Stimulated activated CD4-positive, alpha-beta T cell treated with anti-CD3 and anti-CD28 coated beads, Interleukin-2, amount 100 ng/mL, for 48 hours (primary cell): Measurements from ENCODE around the gene DGKI.
"Not testable (repeated sequence)": the region's sequence is repeated elsewhere in the genome, so short reads cannot be mapped to it uniquely, and the experiment has no call there.

ENCODE experiments used
- DNase-seq, 2 donors: peaks; one replicate each; pipeline ENCODE4 v3.0.0-alpha.2; 2020

Gene DGKI

DNA sequence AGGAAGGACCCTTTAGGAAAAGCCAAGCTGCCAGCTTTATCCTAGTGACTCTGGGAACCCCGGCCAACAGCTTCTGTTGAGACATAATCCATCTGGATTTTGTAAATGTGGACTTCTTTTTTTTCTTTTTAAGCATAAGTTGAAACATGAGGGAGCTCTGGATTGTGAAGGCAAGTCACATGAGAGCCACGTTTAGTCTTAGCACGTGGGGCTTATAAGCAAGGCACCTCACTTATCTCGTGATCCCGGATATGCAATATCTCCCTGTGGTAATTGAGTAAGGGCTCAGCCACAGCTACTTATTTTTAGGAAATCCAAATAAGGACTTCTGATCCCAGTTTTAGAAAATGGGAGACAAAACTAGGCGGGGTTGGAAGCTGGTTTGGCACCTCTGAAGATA lies 392.0 kb downstream of the DGKI start:
- DNase-seq: no peak

- no peak for DNase-seq
Observed at GRCh38 chr7:137454246-137454724, 392.5 kb downstream of the DGKI start.

DNA sequence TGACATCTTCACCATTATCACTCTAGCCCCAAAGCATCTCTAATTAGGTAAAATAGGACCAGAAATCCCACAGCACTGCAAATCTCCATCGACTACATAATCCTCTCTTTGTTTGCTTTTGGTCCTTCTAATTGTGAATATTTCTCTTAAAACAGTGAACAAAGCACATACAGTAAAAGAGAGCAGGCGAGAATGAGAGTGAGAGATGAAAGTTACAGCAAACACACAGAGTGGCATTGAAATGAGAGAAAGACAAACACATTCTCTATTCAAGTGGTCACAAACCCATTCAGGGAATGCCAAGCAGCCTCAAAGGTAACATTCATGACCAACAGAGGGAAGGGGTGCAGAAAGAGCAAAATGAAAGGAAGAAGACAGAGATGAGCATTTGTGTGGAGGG lies 393.4 kb downstream of the DGKI start:
- DNase-seq: no peak

DNA sequence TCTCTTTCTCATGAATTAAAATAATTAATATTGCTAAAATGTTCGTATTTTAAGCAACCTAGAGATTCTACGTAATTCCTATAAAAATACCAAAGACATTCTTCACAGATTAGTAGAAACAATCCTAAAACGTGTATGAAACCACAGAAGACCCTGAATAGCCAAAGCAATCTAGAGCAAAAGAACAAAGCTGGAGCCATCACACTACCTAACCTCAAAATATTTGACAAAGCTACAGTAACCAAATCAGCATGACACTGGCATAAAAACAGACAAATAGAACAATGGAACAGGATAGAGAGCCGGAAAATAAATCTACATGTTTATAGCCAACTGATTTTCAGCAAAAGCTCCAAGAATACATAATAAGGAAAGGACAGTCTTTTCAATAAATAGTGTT lies 397.8 kb downstream of the DGKI start:
- no peak for DNase-seq

DNA sequence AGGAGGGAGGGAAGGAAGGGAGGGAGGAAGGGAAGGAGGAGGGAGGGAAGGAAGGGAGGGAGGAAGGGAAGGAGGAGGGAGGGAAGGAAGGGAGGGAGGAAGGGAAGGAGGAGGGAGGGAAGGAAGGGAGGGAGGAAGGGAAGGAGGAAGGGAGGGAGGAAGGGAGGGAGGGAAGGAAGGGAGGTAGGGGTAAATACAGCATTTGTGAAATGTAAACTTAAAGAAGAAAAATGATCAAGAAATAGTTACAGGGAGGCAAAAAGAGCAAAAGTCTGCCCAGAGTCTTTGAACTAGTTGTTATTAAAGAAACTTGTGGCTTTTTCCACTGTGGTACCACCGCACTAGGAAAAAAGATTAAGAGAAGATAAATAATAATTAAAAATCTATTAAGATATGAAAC lies 398.2 kb downstream of the DGKI start:
- DNase-seq: not testable (repeated sequence)

GRCh38 chr7:137446025-137446424 lies 400.7 kb downstream of the DGKI start:
- DNase-seq: no peak

DNA sequence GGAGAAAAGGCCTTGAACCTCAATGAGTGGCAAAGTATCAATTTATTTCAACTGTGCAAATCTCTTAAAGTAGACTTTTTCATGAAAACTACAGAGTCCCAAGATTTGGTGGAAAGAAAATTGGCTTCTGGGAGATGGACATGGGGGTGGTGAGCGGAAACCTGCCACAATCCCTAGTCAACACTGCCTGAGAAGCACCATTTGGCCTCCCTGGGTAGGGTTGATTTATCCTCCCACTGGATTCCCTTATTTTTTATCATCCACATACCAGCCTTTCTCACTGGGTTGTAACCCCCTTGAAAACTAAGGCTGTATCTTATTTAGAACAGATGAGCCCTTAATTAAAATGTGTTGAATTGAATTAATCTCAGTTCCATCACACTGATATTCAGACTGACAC lies 401.5 kb downstream of the DGKI start:
- no peak for DNase-seq

DNA sequence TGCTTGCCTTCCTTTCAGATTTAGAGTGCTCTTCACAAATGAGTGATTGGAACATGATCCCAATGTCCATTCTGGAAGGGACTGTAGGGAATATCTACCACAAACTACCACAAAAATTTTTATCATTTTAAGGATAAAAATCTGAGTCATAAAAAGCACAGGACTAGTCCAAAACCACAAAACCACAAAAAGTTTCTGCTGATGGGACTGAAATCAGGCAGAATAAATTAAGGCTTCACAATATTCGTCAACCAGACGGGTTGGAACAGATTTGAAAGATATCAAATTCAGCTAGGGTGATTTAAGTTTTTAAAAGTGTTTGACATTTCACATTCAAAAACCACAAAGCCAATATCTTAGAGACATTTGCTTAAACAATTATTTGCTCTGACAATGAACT lies 403.2 kb downstream of the DGKI start:
- DNase-seq: no peak

GRCh38 chr7:137441451-137441850 lies 405.3 kb downstream of the DGKI start:
- DNase-seq: no peak

DNA sequence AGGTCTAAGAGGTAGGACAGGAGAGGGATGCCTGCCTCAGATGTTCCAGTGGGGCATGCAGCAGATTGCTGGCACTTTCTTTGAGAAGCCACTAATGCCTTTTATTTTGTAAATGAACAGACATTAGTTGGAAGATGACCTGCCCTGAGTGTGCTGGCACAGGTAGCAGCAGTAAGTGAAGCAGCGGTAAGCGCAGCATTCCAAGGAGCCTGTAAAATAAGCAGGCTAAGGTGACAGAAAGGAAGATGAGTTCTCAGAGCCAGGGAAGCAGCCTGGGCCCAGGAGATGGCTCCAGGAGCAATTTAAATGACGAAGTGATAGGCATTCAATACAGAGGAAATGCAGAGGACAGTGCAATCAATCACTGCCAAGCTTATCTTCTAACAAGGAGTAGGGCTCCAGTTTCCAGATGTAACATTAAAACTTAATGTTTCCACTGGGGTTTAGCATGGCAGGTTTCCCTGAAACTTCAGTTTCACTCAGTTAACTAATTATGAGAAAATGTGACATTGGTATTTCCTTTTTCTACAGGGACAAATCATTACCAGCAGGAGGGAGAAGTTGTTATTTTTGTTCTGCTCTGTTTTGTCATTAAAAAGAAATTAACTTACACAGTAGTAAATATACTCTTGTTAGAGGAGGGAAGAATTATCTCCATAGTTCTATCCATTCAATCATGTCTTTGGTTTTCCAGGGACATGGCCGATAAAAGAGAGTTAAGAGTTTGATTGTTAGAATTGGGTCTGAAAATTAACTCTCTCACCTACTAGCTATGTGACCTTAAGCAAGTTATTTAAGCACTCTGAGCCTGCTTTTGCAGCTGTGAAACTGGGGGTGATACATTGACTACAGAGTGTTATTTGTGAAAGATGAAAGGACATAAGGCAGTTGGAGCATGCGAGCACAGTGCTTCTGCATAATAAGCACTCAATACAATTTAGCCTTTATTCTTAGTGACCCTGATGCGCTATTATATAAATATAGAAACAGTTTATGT lies 406.6 kb downstream of the DGKI start:
- DNase-seq: no peak

DNA sequence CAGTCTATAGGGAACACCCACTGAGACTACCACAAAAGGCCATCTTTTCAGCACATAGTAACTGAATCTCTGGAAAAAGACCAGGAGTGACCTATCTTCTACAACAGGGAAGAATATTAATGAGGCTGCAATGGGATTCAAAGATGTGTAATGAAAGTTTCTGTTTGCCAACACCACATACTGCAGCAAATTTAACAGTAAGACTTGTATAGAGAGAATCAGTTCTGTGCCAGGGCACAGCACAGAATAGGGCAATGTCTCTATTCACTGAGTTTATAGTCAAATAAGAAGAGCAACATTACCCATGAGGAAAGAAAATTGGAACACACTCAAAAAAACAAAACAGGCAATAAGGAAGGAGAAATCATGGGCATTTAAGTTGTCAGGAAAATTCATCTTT lies 411.8 kb downstream of the DGKI start:
- DNase-seq: no peak

DNA sequence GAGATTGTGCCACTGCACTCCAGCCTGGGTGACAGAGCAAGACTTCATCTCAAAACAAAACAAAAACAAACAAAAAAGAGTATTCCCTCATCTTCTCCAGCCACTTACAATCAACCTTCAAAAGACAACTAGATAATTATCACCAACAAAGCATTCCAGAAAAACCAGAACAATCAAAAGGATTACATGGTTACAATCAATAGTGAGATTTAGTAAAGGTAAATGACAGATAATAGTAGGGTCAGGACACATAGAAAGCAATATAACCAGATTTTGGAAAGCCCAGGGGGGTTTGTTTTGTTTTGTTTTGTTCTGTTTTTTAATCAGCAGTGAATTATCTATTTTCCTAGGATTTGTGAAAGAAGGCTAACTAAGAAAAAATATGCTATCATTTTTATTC lies 412.2 kb downstream of the DGKI start:
- no peak for DNase-seq

- no peak for DNase-seq
Observed at GRCh38 chr7:137423321-137423720, 423.5 kb downstream of the DGKI start.

DNA sequence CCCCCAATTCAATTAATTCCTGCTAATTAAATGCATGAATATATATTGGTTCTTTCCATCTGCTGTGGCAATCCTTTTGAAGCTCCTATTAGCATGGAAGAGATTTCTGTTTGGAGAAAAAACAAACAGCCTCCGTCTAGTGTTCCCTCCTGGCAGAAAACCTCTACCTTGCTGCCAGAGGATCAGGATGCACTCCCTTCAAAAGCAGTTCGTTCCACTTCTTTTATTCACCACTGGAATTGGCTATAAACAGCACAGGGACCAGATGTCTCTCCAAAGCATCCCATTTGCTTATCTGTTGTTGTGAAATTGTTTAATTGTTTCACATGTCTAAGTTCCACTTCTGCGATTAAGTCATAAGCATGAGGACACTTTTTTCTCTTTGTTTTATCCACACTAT lies 425.4 kb downstream of the DGKI start:
- DNase-seq: no peak

DNA sequence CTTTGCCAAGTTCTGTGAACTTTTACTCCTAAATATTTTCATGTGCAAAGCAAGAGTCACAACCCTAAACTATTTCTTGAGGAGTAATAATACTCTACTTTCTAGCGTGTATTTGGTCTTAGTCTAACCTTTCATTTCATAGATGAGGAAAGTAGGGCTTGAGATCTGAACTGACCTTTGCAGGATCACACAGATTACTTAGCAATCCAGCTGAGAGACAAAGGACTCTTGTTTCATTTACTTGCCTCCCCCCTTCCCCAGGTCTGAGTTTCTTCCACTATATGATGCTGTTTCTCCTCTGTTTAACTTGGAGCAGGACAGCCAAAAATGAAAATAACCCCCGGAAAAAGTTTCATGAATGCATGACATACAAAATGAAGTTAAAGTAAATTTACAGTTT lies 427.9 kb downstream of the DGKI start:
- no peak for DNase-seq

DNA sequence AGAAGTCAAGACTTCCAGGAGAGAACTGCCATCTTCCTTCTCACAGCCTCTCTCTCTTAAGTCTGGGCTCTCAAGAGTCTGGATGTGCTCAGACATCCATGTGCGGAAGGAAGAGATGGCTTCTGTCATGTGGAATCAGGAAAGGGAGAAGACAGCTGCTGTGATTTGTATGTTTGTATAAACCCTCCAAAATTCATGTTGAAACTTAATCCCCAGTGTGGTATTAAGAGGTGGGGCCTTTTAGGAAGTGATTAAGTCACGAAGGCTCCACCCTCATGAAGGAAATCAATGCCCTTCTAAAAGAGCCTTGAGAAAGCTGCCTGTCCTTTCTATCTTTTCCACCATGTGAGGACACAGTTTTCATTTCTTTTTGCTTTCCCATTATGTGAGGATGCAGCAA lies 429.3 kb downstream of the DGKI start:
- DNase-seq: no peak

DNA sequence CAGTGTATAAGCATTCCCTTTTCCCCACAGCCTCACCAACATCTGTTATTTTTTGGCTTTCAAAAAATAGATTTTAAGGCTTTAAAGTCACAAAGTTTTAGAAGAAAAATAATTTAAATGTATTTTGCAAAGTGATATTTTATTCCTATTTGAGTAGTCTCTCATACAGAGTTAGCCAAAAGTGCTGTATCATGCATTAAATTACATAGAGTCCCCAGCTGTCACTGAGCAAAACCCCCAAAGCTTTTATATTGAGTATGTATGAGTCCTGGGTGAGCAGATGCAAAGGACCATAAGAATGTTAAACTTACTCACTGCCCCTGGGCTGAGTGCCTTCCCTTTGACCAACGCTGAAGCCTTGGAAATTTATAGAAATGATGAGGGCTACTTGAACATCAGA lies 432.9 kb downstream of the DGKI start:
- no peak for DNase-seq

DNA sequence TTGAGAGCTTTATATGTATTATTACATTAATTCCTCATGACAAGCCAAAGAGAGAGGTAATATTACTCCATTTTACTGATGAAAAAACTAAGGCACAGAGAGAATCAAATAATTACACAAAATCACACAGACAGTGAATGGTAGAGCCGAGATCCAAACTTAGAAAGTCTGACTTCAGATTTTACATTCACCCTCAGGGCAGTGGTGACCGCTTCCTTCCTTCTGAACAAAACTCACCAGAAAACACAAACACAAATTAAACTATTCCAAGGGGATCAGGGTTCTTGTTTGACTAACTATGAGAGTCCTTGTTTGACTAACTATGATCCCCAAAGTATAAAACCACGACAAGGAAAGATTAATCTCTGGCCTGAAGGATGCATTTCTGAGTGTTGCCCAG lies 435.3 kb downstream of the DGKI start:
- no peak for DNase-seq

DNA sequence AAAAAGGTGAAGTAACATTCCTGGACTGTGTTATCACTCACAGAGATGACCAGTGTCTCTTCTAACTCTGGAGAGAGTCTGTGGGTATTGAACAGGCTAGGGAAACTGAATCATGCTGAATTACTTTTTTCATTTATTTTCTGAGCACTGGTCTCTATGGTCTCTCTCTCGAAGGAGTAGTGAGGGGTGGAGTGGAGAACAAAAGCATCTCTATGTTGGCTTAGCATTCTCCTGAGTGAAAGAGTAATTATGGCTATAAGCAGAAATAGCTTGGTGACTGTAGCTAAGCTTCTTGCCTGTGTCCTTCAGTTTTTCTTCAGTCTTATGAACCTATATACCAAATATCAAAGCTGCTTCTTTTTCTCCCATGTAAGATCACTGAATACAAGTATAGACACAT lies 438.6 kb downstream of the DGKI start:
- no peak for DNase-seq

DNA sequence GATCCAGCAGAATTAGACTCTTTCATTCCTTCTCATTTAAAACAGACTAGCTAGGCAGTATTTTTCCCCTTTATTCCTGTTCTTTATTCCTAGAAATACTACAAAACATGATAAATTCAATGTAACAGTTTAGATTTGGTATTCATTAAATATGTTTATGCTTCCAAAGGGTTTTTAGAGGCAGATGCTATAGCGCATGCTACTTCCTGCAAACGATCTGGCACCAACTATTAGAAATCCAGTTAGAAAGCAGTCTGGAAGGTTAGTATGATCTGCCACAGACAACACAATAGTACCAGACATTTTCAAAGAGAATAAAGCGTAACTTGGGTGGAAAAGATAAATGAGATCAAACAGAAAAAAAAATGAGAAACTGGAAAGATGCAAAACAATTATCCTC lies 439.7 kb downstream of the DGKI start:
- DNase-seq: no peak

DNA sequence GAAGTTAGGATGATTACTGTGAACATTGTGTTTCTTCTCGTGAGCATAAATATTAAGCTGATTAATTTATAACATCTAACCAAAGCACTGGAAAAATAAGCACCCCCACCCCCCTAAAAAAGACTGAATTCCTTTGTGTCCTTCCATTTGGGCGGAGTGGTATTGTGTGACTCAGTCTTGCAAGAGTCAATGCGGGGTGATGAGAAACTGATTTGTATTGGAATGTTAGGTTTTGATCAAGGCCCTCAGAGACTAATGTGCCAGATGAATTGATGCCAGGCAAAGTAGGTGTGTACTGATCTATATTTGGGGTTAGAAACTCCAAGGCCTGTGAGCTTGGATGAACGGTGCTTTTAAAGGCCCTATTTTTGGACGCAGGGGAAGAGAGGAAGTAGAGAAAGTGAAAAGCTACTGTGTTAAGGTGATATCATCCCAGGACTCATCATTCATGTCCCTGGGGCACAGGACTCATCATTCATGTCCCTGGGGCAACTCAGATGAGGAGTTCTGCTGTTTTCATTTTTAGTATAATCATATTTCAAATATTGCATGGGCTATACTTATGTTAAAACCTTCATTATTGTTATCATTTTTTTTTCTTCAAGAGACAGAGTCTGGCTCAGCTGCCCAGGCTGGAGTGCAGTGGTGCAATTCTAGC lies 442.0 kb downstream of the DGKI start:
- DNase-seq: no peak

DNA sequence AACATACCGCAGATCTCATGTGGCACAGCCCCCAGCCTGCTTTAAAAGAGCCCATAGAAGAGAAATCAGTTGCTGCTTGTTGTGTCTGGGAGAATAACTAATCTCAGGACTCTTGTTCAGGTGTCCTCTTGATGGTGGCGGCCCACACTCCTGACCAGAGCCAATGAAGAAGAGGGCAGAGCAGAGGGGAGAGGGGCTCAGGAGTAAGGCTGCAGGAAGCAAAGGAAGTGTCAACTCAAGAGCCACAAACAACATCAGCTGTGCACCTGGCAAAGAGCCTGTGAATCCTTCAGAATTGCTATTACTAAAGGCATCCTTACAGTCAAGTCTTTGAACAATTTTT lies 443.4 kb downstream of the DGKI start:
- no peak for DNase-seq

GRCh38 chr7:137402536-137403352 lies 444.0 kb downstream of the DGKI start:
- no peak for DNase-seq
